GM21367 (cell line): ENCODE results near the gene JMY.

Experiments
- ATAC-seq: cut with Tn5 transposase; IDR thresholded peaks from one replicate; pipeline ENCODE4 v1.9.1; 2021; ENCODE audit not compliant: unreplicated experiment

JMY gene, protein sequence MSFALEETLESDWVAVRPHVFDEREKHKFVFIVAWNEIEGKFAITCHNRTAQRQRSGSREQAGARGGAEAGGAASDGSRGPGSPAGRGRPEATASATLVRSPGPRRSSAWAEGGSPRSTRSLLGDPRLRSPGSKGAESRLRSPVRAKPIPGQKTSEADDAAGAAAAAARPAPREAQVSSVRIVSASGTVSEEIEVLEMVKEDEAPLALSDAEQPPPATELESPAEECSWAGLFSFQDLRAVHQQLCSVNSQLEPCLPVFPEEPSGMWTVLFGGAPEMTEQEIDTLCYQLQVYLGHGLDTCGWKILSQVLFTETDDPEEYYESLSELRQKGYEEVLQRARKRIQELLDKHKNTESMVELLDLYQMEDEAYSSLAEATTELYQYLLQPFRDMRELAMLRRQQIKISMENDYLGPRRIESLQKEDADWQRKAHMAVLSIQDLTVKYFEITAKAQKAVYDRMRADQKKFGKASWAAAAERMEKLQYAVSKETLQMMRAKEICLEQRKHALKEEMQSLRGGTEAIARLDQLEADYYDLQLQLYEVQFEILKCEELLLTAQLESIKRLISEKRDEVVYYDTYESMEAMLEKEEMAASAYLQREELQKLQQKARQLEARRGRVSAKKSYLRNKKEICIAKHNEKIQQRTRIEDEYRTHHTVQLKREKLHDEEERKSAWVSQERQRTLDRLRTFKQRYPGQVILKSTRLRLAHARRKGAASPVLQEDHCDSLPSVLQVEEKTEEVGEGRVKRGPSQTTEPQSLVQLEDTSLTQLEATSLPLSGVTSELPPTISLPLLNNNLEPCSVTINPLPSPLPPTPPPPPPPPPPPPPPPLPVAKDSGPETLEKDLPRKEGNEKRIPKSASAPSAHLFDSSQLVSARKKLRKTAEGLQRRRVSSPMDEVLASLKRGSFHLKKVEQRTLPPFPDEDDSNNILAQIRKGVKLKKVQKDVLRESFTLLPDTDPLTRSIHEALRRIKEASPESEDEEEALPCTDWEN

DNA sequence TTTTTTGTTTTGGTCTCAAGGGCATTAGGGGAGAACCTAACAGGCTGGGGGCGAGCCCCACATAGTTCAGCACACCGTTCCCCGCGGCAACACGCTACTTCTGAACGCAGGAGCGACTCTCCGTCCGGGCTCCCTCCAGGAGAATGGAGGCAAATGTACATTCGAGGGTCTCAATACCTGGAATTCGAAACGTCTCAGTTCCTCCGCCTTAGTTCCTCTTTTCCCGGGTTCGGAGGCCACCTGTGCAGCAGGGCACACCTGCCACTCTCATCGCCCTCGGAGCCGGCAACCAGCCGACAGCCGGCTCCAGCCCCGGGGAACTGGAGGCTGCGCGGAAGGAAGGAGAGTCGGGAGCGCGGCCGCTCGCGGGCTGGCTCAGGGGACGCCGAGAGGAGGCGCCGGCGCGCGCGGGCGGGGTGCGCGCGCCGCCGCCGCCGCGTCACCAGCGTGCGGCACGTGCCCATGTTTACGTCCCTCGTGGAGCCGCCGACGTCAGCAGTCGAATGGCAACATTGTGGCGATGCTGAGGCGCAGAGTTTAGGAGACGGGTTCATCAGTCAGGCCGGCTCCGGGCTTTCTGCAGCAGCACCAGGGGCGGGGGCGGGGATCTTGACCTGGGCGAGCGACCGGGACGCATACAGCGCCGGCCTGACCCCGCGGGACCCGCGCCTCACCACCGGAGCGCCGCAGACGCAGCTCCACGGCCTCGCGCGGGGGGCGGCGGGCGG lies at the start of gene JMY:
JMY (plus strand) TSS at position 498 of the 728 bp plus-strand sequence. CDS start 520 bp downstream, outside the sequence.
- ATAC-seq, result peak; percentile 61

DNA sequence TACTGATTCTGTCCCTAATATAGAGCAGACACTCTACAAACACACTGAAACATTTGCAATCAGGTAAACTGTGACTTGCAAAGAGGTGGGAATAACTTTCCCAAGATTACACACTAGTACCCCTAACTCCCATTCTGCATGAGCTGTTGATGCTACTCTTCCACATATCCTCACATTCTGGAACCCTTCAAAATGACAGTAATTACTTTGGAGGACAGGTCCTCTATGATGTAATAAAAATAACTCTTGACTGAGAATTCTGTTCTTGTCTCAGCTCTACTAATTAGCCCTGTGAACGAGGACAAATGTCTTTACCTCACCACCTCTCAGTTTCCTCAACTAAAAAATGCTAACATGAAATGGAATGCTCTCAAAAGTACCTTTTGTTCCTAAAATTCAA lies 49.5 kb upstream of the JMY start:
- ATAC-seq, result no peak

DNA sequence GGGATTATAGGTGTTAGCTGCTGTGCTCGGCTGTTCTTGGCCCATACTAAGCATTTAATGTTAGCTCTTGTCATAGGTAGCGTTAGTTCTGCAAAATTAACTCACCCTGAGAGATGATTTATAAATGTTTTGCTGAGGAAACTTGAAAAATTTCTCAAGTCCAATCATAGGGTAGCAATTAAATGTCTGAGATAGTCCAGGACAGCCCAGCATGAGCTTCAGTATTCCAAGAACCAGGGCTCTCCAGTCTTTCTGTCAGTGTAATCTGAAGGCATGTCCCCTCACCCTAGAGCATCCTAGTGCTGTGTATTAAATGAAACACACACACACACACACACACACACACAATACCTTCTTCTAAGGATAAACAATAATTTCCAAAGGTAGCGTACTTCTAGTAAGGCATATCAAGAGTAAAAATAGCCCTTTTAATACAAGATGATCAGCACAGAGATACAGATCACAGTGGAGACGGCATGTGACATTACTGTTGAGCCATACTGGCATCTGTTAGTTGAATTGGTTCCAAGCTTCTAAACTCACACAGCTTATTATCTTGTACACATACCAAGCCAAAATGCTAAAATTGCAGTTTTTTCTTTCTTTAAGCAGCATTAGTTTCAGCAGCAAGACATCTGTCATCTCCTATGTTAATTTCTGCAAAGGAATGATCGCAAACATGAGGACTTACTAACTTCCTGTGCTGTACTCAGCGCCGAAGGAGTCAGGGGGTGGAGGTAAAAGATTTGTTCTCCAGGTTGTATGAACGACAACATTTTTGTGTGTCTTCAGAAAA lies 46.3 kb upstream of the JMY start:
- no peak for ATAC-seq

DNA sequence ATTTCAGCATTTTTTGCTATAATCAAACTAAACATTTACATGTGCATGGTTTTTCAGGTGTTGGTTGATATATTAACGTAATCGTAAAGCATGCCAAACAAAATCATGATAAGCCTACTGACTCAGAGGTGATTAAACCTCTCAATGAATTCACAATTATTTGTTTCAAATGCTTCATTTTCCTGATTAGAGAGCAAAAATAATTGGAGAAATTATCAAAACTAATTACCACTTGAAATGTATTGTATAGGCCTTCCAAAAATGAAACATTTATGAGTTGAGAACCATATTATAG lies 45.7 kb upstream of the JMY start:
- no peak for ATAC-seq

DNA sequence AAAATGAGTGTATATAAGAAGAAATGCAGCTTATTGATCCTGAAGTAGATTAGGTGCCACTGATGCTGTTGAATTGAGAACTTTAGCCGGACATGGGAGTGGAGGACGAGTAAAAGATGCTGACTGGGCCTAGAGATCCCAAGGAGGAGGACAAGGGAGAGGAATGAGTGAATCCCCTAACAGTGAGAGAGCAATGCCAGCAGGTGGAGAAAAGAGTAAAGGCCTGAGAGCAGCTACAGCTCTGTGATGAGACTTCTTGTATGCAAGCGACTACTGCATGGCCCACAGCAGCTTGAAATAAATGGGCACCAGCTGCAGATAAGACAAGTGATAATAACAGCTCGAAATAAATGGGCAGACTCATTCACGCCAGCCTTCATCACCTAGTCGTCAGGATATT lies 44.5 kb upstream of the JMY start:
- no peak for ATAC-seq

DNA sequence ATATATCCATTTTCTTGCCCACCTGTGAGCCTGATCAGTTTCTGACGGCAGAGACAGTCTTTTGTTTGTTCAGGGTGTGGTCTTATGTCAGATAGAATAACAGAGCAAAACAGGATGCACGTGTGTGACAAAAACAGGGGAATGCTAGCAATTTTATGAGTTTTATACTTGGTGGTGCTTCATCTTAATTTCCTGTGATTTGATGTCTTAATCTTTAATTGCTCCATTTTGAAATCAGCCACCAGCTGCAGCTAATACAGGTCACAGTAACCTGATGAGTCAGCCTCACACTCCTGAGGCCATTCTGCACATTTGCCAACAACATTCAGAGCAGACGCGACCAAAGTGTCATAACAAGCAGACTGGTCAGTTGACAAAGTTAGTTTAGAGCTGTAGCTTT lies 42.3 kb upstream of the JMY start:
- no peak for ATAC-seq

DNA sequence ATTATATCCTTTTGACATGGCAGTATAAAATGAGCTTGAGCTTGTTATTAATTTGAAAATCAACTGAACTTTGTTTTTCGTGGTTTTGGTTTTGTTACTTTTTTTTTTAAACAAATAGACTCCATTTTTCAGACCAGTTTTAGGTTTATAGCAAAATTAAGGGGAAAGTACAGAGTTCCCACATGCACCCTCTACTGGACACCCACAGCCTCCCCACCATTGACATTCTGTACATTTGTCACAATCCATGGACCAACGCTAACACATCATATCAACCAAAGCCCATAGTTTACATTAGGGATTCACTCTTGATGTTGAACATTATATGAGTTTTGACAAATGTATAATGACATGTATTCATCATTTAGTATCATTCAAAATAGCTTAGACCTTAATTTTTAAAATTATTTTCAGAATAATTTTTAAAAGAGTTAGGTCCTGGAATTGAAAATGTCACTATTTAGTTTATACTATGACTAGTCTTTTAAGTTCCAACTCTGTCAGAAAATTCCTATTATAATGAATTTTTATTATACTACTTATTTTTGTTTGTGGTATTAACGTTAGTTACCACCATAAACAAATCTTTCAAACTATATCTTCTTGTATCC lies 35.3 kb upstream of the JMY start:
- ATAC-seq, result no peak

DNA sequence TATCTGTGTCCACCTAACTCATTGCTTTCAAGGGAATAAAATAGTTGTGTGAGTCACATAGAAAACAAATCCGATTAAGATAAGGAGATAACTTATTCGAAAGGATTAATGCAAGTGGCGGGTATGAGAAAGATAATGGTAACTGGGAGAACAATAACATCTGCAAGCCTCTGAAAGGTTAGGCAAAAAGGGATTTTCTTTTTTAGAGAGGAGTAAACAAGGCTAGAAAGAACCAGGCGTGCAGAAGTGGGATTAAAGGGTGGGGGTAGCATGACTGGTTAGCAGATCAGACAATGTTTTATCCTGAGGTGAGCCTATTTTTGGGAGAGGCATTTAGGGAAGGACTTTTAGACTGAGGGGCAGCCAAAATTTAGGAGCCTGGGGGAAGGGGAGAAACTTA lies 34.7 kb upstream of the JMY start:
- no peak for ATAC-seq

DNA sequence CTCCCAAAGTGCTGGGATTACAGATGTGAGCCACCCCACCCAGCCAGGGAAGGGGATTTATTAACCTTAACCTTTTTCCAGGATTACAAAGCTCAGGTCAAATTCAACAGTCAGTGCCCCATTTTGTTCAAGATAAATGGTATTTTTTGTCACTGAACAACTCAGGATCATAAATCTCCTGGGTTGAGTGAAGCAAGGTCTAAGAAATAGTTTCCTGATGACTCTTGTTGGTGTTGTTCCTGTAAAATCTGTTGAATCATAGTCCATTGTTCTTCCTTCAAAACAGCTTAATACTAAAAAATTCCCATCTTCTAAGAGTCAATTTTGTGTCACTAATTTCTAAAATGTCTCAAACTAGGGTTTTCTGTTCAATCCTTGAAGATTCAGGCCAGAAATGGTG lies 33.9 kb upstream of the JMY start:
- ATAC-seq, result no peak

DNA sequence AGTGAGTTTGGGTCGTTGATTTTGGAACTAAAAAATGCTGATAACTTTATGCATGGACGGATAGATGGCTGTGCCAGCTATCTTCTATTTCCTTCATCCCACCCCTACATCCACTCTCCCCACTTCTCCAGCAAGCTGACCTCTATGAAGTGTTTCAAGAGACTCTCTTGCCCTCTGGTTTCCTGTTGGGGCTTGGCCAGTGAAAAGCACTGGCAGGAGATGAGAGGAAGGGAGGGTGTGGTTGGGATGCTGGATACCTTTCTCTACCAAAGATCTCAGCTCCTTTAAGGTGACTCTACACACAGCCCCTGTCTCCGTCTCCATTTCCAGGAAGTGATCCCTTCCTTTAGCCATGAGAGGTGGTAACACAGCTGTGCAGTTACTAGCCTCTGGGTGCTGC lies 30.0 kb upstream of the JMY start:
- ATAC-seq, result no peak

DNA sequence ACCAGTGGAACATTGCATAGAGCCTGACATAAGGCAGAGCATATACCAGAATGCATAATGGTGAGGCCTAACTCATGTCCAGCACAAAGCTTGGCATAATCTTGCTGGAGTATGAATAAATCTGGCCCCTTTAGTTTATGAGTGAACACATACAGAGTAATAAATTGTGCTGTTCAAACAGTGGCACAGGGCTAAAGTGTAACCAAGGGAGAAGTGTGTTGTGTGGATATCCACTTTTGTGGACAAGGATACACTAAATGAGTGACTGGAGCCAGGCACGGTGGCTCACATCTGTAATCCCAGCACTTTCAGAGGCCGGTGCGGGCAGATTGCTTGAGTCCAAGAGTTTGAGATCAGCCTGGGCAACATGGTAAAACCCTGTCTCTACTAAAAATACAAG lies 29.4 kb upstream of the JMY start:
- ATAC-seq, result no peak

DNA sequence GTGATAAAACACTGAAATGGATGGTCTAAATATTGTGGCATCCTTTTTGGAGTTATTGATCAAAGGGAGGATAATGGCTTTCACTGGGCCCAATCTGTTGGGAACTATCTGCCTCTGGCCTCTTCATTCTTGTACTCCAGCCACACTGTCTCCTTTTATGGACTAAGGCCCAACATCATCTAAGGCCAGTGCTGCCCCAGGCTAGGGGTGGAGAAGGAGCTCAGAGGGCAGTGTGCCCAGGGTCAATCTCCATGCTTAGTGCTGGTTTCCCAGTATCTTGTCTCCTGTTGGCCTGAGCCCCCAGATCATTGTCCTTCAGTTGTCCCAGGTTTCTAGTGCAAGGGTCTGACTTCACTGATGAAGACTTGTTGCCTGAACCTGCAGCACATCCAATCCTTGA lies 26.4 kb upstream of the JMY start:
- ATAC-seq, result no peak

DNA sequence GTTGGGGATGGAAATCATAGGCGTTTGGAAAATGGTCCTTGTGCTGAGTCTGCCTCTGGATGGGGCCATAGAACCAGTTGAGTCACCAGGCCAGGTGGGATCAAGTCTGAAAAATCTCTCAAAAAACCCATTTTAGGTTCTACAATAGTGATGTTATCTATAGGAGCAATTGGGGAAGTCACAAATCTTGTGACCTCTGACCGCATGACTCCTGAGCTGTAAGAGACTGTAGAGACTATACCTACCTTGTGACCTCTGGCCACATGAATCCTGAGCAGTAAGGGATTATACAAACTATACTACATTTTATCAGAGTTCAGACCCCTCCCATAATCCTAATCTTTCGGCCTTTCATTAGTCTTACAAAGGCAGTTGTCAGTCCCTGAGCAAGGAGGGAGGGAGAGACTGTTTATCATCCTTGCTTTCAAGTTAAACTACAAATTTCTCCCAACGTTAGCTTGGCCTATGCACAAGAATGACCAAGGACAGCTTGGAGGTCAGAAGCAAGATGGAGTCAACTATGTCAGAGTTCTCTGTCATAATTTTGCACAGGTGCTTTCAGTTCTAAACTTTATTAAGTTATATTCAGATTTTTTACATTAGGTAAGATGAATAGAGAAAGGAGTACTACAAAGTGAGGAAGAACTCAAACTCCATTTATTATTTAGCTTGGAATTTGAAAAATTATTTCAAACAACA lies 11.5 kb upstream of the JMY start:
- ATAC-seq, result no peak

DNA sequence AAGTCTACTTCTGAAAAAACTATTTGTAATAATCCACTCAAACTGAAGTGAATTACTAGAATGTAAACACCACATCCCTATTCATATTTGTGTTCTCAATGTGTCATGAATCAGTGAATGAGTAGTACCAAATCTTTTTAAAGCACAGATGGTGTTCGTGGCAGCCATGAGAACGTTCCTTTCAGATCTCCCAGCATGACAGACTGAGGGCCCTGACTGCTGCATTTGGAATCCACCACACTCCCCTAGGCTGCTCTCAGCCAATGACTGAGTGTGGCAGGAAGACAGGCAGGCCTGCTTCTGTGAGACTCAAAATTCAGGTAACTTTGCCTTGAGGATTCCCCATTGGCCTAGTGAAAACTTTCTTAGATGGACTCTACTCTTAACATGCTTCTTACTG lies 10.9 kb upstream of the JMY start:
- ATAC-seq, result no peak

DNA sequence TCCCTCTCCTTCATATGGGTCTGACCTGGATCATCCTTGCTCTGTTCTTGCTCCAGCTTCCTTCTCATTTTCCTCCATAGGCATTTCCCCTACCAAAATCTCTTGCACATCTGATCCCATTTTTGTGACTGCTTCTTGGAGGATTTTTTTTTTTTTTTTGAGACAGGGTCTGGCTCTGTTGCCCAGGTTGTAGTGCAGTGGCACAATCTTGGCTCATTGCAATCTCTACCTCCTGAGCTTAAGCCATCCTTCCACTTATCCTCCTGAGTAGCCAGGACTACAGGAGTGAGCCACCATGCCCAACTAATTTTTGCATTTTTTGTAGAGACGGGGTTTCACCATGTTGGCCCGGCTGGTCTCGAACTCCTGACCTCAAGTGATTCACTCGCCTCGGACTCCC lies 10.5 kb upstream of the JMY start:
- ATAC-seq, result no peak

DNA sequence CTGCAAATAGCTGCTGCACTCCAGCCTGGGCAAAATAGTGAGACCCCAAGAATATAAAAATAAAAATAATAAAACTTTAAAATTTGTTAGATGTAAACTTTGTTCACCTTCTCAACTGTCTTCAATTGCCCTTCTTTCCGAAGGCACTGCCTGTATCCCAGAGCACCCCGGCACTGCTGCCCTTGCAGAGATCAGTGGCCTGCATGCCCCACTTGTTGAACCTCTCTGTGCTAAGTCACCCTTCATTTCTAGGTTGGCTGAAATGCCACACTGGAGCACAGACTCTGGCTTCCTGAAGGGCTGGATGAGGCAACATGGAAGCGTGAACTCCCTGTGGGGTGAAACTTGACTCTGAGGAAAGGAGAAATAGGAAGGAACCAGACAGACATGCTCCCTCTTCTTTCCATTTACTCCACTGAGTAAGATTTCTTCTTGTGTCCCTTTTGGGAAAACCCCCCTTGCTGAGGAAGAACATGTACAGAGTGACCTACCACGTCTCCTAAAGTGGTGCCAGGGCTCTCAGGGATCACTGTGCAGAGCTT lies 8.4 kb upstream of the JMY start:
- ATAC-seq, result no peak

DNA sequence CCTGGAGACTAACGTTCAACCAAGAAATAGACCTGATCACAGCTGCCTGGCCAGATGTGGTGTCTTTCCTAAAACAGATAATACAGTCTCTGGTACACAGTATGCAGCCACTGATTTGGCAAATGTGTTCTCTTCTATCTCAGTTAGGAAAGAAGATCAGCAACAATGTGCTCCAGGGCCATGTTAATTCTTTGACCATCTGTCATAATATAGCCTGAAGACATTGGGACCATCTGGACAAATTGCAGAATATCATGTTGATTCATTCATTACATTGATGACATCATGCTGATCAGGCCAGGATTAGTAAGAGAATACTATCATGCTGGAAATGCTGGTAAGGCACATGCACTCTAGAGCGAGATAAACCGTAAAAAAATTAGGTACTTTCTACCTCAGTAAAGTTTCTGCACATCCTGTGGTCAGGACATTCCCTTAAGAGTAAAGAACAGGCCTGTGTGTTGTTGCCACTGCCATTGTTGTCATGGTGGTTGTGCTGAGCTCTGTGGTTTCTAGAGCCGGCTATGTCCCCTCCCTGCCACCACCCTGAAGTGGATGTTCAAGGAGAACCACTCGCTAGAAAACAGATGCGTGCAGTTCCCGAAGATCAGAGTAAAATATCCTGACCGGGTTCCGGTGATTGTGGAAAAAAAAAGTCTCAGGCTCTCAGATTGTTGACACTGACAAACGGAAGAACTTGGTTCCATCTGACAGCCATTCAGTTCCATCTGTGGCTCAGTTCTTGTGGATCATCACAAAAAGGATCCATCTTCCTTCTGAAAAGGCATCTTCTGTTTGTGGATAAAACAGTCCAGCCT lies 6.4 kb upstream of the JMY start:
- ATAC-seq, result peak; percentile 64

DNA sequence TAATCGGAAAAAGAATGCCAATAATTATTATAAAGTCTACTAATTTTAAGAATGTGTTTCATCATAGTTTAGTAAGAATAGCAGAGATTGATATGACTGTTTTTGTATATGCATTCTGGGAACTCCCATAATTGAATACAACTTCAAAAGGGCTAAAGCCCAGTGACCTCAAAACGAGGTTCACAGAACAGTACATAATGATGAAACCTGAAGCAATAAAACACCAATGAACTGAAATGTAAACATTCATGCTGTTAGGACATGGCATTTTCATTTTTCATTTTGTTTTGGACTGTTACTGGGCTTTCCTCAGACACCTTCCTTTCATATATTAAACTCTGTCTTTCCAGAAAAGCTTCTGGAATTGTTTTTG lies 684 bp upstream of the JMY start:
- peak; percentile 6 for ATAC-seq
